ENCODE results near the gene WDR88.

WDR88 gene

GRCh38 chr19:33102893-33103292, 29.0 kb upstream of the WDR88 start:
- intact Hi-C loops (cut with DNase I; ENCODE audit: low total_unique reads), result no loop called here
- no peak for DNase-seq
- peaks cover 51 to 92% (median 84%) of the 10 kb centered on the region in 3 donors for H3K36me3 ChIP-seq
- no peaks in the 10 kb centered on the region for H3K9me3 ChIP-seq
- H3K4me1 ChIP-seq, result no peaks in the 10 kb centered on the region
- no peak for TF ChIP-seq CTCF (IDR thresholded peaks at IDR 0.05)
- H3K4me3 ChIP-seq, result no peak overlapping the region
- no peaks in the 10 kb centered on the region for H3K27me3 ChIP-seq
- no peak overlapping the region for H3K27ac ChIP-seq

- H3K27me3 ChIP-seq, result no peaks in the 10 kb centered on the region
- H3K4me3 ChIP-seq, result no peak overlapping the region
- no peak for DNase-seq
- no peak overlapping the region for H3K27ac ChIP-seq
- H3K36me3 ChIP-seq, result peaks cover 78 to 96% (median 86%) of the 10 kb centered on the region in 3 donors
- H3K9me3 ChIP-seq, result no peaks in the 10 kb centered on the region
- intact Hi-C loops (cut with DNase I; ENCODE audit: low total_unique reads), result no loop called here
- TF ChIP-seq CTCF (IDR thresholded peaks at IDR 0.05), result no peak
- no peaks in the 10 kb centered on the region for H3K4me1 ChIP-seq
These were observed 23.8 kb upstream of the WDR88 start for GRCh38 chr19:33108161-33108560.

- intact Hi-C loops (cut with DNase I; ENCODE audit: low total_unique reads), result no loop called here
- Histone ChIP-seq H3K27ac (no peak overlapping the region), H3K4me1 (no peaks in the 10 kb centered on the region), H3K27me3 (no peaks in the 10 kb centered on the region), H3K36me3 (peaks cover 82 to 97% (median 93%) of the 10 kb centered on the region in 3 donors), H3K4me3 (no peak overlapping the region), H3K9me3 (no peaks in the 10 kb centered on the region)
- no peak for TF ChIP-seq CTCF (IDR thresholded peaks at IDR 0.05)
- DNase-seq, result no peak
These were observed 21.6 kb upstream of the WDR88 start for GRCh38 chr19:33110137-33110910.

GRCh38 chr19:33111587-33111986, 20.3 kb upstream of the WDR88 start:
- DNase-seq, result no peak
- Histone ChIP-seq H3K27ac (no peak overlapping the region), H3K27me3 (no peaks in the 10 kb centered on the region), H3K4me1 (no peaks in the 10 kb centered on the region), H3K36me3 (peaks cover 81 to 99% (median 95%) of the 10 kb centered on the region in 3 donors), H3K9me3 (no peaks in the 10 kb centered on the region), H3K4me3 (no peak overlapping the region)
- intact Hi-C loops (cut with DNase I; ENCODE audit: low total_unique reads), result no loop called here
- no peak for TF ChIP-seq CTCF (IDR thresholded peaks at IDR 0.05)

- TF ChIP-seq CTCF (IDR thresholded peaks at IDR 0.05), result no peak
- Histone ChIP-seq H3K27ac (no peak overlapping the region), H3K9me3 (no peaks in the 10 kb centered on the region), H3K27me3 (no peaks in the 10 kb centered on the region), H3K4me3 (no peak overlapping the region), H3K4me1 (no peaks in the 10 kb centered on the region), H3K36me3 (peaks cover 81 to 99% (median 94%) of the 10 kb centered on the region in 3 donors)
- no peak for DNase-seq
- intact Hi-C loops (cut with DNase I; ENCODE audit: low total_unique reads), result no loop called here
These were observed 17.6 kb upstream of the WDR88 start for GRCh38 chr19:33114312-33114711.
